ENCODE measurements around the gene SOX11.

DNA sequence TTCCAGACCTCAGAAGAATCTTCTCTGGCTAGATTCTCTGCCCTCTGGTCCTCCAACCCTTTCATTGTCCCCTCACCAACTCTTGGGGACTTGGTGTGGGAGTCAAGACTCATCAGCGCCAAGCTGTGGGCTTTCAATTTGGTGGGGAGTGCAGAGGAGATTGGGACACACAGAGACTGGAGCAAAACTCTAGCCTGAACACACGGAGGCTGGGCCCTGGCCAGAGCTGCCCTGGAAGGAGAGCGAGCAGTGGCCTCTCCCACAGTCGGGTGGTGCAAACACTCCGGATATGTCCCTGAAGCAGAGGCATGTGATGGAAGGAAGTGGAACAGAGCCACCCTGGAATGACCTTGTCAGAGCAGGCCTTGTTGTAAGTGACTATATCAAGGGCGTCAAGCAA, 8.7 kb upstream of the SOX11 start:
- TF ChIP-seq ZNF70 (CRISPR knock-in tag; IDR thresholded peaks at IDR 0.05) (no peak), ZFP3 (CRISPR knock-in tag; IDR thresholded peaks at IDR 0.05) (no peak), CREB5 (CRISPR knock-in tag; IDR thresholded peaks at IDR 0.05; ENCODE audit: low read depth) (no peak), ESRRG (CRISPR knock-in tag; IDR thresholded peaks at IDR 0.05) (no peak), PATZ1 (CRISPR knock-in tag; IDR thresholded peaks at IDR 0.05; ENCODE audit: borderline replicate concordance) (no peak), SNAI2 (CRISPR knock-in tag; IDR thresholded peaks at IDR 0.05) (no peak), CSDC2 (CRISPR knock-in tag; IDR thresholded peaks at IDR 0.05) (no peak), ZFP30 (CRISPR knock-in tag; IDR thresholded peaks at IDR 0.05) (no peak), TSHZ2 (CRISPR knock-in tag; IDR thresholded peaks at IDR 0.05) (no peak), ARNTL (CRISPR knock-in tag; IDR thresholded peaks at IDR 0.05; ENCODE audit: borderline replicate concordance, low read depth) (no peak), ZNF8 (CRISPR knock-in tag; IDR thresholded peaks at IDR 0.05) (no peak), TCF4 (CRISPR knock-in tag; IDR thresholded peaks at IDR 0.05; ENCODE audit: borderline replicate concordance) (no peak)
- TF ChIP-seq, protein P1, sequence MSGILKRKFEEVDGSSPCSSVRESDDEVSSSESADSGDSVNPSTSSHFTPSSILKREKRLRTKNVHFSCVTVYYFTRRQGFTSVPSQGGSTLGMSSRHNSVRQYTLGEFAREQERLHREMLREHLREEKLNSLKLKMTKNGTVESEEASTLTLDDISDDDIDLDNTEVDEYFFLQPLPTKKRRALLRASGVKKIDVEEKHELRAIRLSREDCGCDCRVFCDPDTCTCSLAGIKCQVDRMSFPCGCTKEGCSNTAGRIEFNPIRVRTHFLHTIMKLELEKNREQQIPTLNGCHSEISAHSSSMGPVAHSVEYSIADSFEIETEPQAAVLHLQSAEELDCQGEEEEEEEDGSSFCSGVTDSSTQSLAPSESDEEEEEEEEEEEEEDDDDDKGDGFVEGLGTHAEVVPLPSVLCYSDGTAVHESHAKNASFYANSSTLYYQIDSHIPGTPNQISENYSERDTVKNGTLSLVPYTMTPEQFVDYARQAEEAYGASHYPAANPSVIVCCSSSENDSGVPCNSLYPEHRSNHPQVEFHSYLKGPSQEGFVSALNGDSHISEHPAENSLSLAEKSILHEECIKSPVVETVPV (CRISPR knock-in tag; IDR thresholded peaks at IDR 0.05): no peak
